GM23338 (cell line): ENCODE measurements around the gene SPIRE2. TPM values are rescaled to one million over a fixed set of nuclear protein-coding genes. Genes with fewer than 3 reads are reported as not detected.

Experiments
- ATAC-seq: fragments of 200-7000 bp; cut with Tn5 transposase; 3 replicates; pipeline ENCODE4 v1.9.1; 2020
- DNase-seq: peaks from one replicate; pipeline ENCODE4 v3.0.0-alpha.2; 2015; ENCODE audit warnings: low spot score
- H2AFZ ChIP-seq: fragments of 200-600 bp; sonication (generic); 2 replicates; pipeline ENCODE4 v1.8.0; 2016; ENCODE audit warnings: antibody characterized with exemption, mild to moderate bottlenecking, moderate library complexity
- H3F3A ChIP-seq: fragments of 200-600 bp; sonication (generic); replicated peaks from 2 replicates; pipeline ENCODE4 v1.8.0; 2017; ENCODE audit warnings: antibody characterized with exemption, mixed run types, low read depth
- H3K27ac ChIP-seq: fragments of 200-600 bp; sonication (generic); 2 replicates; pipeline ENCODE4 v1.6.1; 2016; ENCODE audit warnings: low read depth
- H3K27me3 ChIP-seq: fragments of 200-600 bp; sonication (generic); 2 replicates; pipeline ENCODE4 v1.8.0; 2016; ENCODE audit warnings: mild to moderate bottlenecking, mixed run types, moderate library complexity; ENCODE audit not compliant: insufficient read depth
- H3K36me3 ChIP-seq: fragments of 200-600 bp; sonication (generic); 2 replicates; pipeline ENCODE4 v1.8.0; 2016; ENCODE audit warnings: mild to moderate bottlenecking; ENCODE audit not compliant: insufficient read depth
- H3K4me1 ChIP-seq: fragments of 200-600 bp; sonication (generic); 2 replicates; pipeline ENCODE4 v1.8.0; 2016; ENCODE audit warnings: mild to moderate bottlenecking, moderate library complexity; ENCODE audit not compliant: insufficient read depth
- H3K4me2 ChIP-seq: fragments of 200-600 bp; sonication (generic); 2 replicates; pipeline ENCODE4 v1.7.1; 2017; ENCODE audit warnings: mixed run types
- H3K4me3 ChIP-seq: fragments of 200-600 bp; sonication (generic); 2 replicates; pipeline ENCODE4 v1.6.1; 2016; ENCODE audit warnings: mixed run types
- H3K79me2 ChIP-seq: fragments of 200-600 bp; sonication (generic); replicated peaks from 2 replicates; pipeline ENCODE4 v1.8.0; 2017; ENCODE audit warnings: mild to moderate bottlenecking; ENCODE audit not compliant: insufficient read depth
- H3K9me2 ChIP-seq: fragments of 200-600 bp; sonication (generic); 2 replicates; pipeline ENCODE4 v1.8.0; 2017; ENCODE audit not compliant: insufficient read depth
- H4K20me1 ChIP-seq: fragments of 200-600 bp; sonication (generic); replicated peaks from 2 replicates; pipeline ENCODE4 v1.8.0; 2017; ENCODE audit warnings: mild to moderate bottlenecking; ENCODE audit not compliant: insufficient read depth
- H3K27ac Mint-ChIP-seq: 2 replicates; pipeline ENCODE4 v1.8.0; 2020; ENCODE audit warnings: inconsistent platforms, mild to moderate bottlenecking, moderate library complexity, mixed read lengths
- H3K27me3 Mint-ChIP-seq: 3 replicates; pipeline ENCODE4 v1.8.0; 2022; ENCODE audit warnings: low read depth, mild to moderate bottlenecking, moderate library complexity, mixed read lengths, inconsistent platforms; ENCODE audit not compliant: insufficient read depth, poor library complexity
- H3K36me3 Mint-ChIP-seq: 3 replicates; pipeline ENCODE4 v1.8.0; 2021; ENCODE audit warnings: low read depth, mild to moderate bottlenecking, inconsistent platforms, moderate library complexity, mixed read lengths
- H3K4me1 Mint-ChIP-seq: 3 replicates; pipeline ENCODE4 v1.8.0; 2020; ENCODE audit warnings: mild to moderate bottlenecking, inconsistent platforms, mixed read lengths
- H3K4me3 Mint-ChIP-seq: 3 replicates; pipeline ENCODE4 v1.8.0; 2021; ENCODE audit warnings: moderate library complexity, mild to moderate bottlenecking, inconsistent platforms, mixed read lengths
- H3K9me3 Mint-ChIP-seq: 3 replicates; pipeline ENCODE4 v1.8.0; 2020; ENCODE audit warnings: moderate library complexity, mild to moderate bottlenecking, inconsistent platforms, mixed read lengths
- EZH2 ChIP-seq: fragments of 200-600 bp; sonication (generic); IDR thresholded peaks from one replicate; pipeline ENCODE4 v1.8.0; 2017; ENCODE audit warnings: antibody characterized with exemption, mild to moderate bottlenecking, low read depth; ENCODE audit not compliant: unreplicated experiment
- EZH2phosphoT487 ChIP-seq: fragments of 200-600 bp; sonication (generic); IDR thresholded peaks from one replicate; pipeline ENCODE4 v1.8.1; 2018; ENCODE audit warnings: antibody characterized with exemption; ENCODE audit not compliant: unreplicated experiment
- STAT1 ChIP-seq: IDR thresholded peaks from one replicate; pipeline ENCODE4 v1.6.1; 2016; ENCODE audit warnings: antibody characterized with exemption; ENCODE audit not compliant: unreplicated experiment
- ZNF114 ChIP-seq: fragments of 250-450 bp; sonication (Bioruptor Pico); IDR thresholded peaks from 2 replicates; pipeline ENCODE4 v1.5.0; 2020; ENCODE audit warnings: mild to moderate bottlenecking, moderate library complexity
- polyA plus RNA-seq: library from polyadenylated mRNA; unstranded; fragments of >200 nt; fragmentation: Nextera tagmentation; extraction: Ambion mirVana; gene quantifications from 2 replicates; pipeline ENCODE4 v1.2.1, GENCODE V29; 2016
- total RNA-seq: library from RNA; depleted of rRNA; stranded (reverse); fragments of >200 nt; shearing (Covaris generic); gene quantifications from 2 replicates; pipeline ENCODE4 v1.2.3, GENCODE V29; 2014
- TF ChIP-seq, protein P1 (sequence below), 2 experiments: fragments of 200-600 bp in 1 of 2; sonication (generic) in 1 of 2; conservative IDR thresholded peaks; 2 replicates each; pipeline versions ENCODE4 v1.5.1 to v1.6.1; 2016 to 2017; ENCODE audit warnings: antibody characterized with exemption in 2 of 2, low read depth in 2 of 2, mild to moderate bottlenecking in 2 of 2, moderate library complexity in 1 of 2
- TF ChIP-seq, protein P2 (sequence below): fragments of 250-450 bp; sonication (Bioruptor Pico); IDR thresholded peaks from 2 replicates; pipeline ENCODE4 v1.5.0; 2020; ENCODE audit warnings: mild to moderate bottlenecking, moderate library complexity

Gene SPIRE2
- total and polyA plus RNA-seq, 2 experiments from 2014 or later, result 5.0 to 15.2 TPM

DNA sequence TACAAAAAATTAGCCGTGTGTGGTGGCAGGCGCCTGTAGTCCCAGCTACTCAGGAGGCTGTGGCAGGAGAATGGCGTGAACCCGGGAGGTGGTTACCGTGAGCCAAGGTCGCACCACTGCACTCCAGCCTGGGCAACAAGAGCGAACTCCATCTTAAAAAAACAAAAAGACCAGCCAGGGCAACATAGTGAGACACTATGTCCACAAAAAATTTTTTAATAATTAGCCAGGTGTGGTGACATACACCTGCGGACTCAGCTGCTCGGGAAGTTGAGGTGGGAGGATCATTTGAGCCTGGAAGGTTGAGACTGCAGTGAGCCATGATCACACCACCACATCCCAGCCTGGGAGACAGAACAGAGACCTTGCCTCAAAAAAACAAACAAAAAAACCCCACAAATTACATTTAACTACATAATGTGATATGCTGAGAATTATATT is 40.9 kb upstream of the SPIRE2 start (continued):
- TF ChIP-seq, protein P1, sequence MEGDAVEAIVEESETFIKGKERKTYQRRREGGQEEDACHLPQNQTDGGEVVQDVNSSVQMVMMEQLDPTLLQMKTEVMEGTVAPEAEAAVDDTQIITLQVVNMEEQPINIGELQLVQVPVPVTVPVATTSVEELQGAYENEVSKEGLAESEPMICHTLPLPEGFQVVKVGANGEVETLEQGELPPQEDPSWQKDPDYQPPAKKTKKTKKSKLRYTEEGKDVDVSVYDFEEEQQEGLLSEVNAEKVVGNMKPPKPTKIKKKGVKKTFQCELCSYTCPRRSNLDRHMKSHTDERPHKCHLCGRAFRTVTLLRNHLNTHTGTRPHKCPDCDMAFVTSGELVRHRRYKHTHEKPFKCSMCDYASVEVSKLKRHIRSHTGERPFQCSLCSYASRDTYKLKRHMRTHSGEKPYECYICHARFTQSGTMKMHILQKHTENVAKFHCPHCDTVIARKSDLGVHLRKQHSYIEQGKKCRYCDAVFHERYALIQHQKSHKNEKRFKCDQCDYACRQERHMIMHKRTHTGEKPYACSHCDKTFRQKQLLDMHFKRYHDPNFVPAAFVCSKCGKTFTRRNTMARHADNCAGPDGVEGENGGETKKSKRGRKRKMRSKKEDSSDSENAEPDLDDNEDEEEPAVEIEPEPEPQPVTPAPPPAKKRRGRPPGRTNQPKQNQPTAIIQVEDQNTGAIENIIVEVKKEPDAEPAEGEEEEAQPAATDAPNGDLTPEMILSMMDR (conservative IDR thresholded peaks at IDR 0.05; ENCODE audit: low read depth in 2 of 2), result no peak
- TF ChIP-seq, protein P2, sequence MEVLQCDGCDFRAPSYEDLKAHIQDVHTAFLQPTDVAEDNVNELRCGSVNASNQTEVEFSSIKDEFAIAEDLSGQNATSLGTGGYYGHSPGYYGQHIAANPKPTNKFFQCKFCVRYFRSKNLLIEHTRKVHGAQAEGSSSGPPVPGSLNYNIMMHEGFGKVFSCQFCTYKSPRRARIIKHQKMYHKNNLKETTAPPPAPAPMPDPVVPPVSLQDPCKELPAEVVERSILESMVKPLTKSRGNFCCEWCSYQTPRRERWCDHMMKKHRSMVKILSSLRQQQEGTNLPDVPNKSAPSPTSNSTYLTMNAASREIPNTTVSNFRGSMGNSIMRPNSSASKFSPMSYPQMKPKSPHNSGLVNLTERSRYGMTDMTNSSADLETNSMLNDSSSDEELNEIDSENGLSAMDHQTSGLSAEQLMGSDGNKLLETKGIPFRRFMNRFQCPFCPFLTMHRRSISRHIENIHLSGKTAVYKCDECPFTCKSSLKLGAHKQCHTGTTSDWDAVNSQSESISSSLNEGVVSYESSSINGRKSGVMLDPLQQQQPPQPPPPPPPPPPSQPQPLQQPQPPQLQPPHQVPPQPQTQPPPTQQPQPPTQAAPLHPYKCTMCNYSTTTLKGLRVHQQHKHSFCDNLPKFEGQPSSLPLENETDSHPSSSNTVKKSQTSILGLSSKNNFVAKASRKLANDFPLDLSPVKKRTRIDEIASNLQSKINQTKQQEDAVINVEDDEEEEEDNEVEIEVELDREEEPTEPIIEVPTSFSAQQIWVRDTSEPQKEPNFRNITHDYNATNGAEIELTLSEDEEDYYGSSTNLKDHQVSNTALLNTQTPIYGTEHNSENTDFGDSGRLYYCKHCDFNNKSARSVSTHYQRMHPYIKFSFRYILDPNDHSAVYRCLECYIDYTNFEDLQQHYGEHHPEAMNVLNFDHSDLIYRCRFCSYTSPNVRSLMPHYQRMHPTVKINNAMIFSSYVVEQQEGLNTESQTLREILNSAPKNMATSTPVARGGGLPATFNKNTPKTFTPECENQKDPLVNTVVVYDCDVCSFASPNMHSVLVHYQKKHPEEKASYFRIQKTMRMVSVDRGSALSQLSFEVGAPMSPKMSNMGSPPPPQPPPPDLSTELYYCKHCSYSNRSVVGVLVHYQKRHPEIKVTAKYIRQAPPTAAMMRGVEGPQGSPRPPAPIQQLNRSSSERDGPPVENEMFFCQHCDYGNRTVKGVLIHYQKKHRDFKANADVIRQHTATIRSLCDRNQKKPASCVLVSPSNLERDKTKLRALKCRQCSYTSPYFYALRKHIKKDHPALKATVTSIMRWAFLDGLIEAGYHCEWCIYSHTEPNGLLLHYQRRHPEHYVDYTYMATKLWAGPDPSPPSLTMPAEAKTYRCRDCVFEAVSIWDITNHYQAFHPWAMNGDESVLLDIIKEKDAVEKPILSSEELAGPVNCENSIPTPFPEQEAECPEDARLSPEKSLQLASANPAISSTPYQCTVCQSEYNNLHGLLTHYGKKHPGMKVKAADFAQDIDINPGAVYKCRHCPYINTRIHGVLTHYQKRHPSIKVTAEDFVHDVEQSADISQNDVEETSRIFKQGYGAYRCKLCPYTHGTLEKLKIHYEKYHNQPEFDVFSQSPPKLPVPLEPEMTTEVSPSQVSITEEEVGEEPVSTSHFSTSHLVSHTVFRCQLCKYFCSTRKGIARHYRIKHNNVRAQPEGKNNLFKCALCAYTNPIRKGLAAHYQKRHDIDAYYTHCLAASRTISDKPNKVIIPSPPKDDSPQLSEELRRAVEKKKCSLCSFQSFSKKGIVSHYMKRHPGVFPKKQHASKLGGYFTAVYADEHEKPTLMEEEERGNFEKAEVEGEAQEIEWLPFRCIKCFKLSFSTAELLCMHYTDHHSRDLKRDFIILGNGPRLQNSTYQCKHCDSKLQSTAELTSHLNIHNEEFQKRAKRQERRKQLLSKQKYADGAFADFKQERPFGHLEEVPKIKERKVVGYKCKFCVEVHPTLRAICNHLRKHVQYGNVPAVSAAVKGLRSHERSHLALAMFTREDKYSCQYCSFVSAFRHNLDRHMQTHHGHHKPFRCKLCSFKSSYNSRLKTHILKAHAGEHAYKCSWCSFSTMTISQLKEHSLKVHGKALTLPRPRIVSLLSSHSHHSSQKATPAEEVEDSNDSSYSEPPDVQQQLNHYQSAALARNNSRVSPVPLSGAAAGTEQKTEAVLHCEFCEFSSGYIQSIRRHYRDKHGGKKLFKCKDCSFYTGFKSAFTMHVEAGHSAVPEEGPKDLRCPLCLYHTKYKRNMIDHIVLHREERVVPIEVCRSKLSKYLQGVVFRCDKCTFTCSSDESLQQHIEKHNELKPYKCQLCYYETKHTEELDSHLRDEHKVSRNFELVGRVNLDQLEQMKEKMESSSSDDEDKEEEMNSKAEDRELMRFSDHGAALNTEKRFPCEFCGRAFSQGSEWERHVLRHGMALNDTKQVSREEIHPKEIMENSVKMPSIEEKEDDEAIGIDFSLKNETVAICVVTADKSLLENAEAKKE (CRISPR knock-in tag), result no peak

DNA sequence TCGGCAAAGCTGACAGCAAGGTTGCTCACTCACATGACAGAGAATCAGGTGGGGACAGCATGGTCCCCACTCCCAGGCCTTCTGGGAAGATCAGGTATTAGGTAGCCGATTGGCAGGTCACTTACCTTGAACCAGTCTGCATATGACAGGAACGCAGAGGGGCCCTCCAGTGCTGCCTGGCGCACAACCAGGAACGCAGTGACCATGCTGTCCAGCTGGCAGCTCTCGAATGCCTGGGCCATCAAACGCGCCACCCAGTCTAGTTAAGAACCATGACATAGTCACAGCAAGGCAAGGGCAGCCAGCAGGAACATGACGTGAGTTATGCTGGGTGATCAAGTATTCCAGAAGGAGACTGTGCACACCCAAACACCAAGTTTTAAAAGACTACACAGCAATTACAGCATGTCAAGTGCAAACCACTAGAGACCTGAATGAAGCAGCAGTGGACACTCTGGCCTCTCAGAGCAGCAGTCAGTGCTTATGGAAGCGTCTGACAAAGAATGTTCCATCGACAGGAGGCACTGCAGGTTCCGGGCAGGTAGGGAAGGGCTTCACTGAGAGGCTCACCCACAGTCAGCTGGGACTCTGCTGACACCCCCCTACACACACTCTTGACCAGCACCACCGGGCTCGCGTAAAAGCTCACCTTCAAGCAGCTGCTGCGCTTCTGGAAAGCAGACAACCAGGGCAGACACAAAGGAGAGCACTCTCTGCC is 36.8 kb upstream of the SPIRE2 start:
- Histone ChIP-seq H3K36me3 (peaks cover 36% of the 10 kb centered on the region), H3K4me1 (no peaks in the 10 kb centered on the region), H3F3A (peaks cover 16% of the 10 kb centered on the region; the same call in 1 of the 2 replicates), H3K4me3 (no peak overlapping the region), H3K27ac (no peak overlapping the region), H3K79me2 (no peaks in the 10 kb centered on the region), H4K20me1 (peaks cover 14% of the 10 kb centered on the region), H2AFZ (no peak overlapping the region), H3K9me2 (no peaks in the 10 kb centered on the region), H3K4me2 (no peak overlapping the region), H3K27me3 (no peaks in the 10 kb centered on the region)
- no peak for DNase-seq
- ATAC-seq, result no peak
- Mint-ChIP-seq H3K4me1 (no peaks in the 10 kb centered on the region), H3K4me3 (no peak overlapping the region), H3K27ac (no peak overlapping the region), H3K36me3 (peaks cover 72% of the 10 kb centered on the region), H3K9me3 (no peaks in the 10 kb centered on the region; the same call in 2 of the 3 replicates), H3K27me3 (peaks cover 3% of the 10 kb centered on the region)
- TF ChIP-seq EZH2 (no peak), ZNF114 (CRISPR knock-in tag) (no peak), STAT1 (no peak), EZH2phosphoT487 (no peak)
- TF ChIP-seq, protein P2 (CRISPR knock-in tag), result no peak
